H1 (cell line): Measurements from ENCODE around the gene NABP2. TPM values are rescaled to one million over a fixed set of nuclear protein-coding genes. Genes with fewer than 3 reads are reported as not detected.
A peak's percentile ranks its signal among the peaks of the same experiment; 100 is the strongest.
"Not testable (repeated sequence)": the region's sequence is repeated elsewhere in the genome, so short reads cannot be mapped to it uniquely, and the experiment has no call there.

Source experiments
- CTCF ChIA-PET: fragments of 300-600 bp; sonication (Branson Sonifier 250); formaldehyde crosslinking; loops from one replicate; lab custom pipeline; 2021; ENCODE audit not compliant: partially characterized antibody; lab: Charles Lee
- POLR2A ChIA-PET: fragments of 300-600 bp; sonication (Branson Sonifier 250); formaldehyde crosslinking; loops from one replicate; lab custom pipeline; 2021; ENCODE audit warnings: inconsistent platforms; ENCODE audit not compliant: partially characterized antibody; lab: Charles Lee
- DNase-seq, 2 experiments: peaks; one replicate each; pipeline versions ENCODE4 v3.0.0 to v3.0.0-alpha.2; 2010 to 2022; ENCODE audit warnings: low spot score in 2 of 2, low read depth in 1 of 2, mixed read lengths in 1 of 2
- FAIRE-seq: peaks from 2 replicates; lab custom pipeline; 2011; peaks lifted over from hg19 to GRCh38; lab: Jason Lieb, UNC
- H2AFZ ChIP-seq: 2 replicates; pipeline ENCODE4 v1.8.1; 2012; ENCODE audit warnings: low read length, inconsistent platforms
- H2AK5ac ChIP-seq: 2 replicates; pipeline ENCODE4 v1.6.1; 2013; ENCODE audit warnings: low read depth, low read length
- H2BK120ac ChIP-seq: replicated peaks from 2 replicates; pipeline ENCODE3; 2013; ENCODE audit warnings: low read depth, low read length, inconsistent platforms
- H2BK12ac ChIP-seq: 2 replicates; pipeline ENCODE4 v1.6.1; 2013; ENCODE audit warnings: low read depth, low read length
- H2BK15ac ChIP-seq: 2 replicates; pipeline ENCODE4 v1.6.1; 2013; ENCODE audit warnings: low read length
- H2BK20ac ChIP-seq: 2 replicates; pipeline ENCODE4 v1.6.1; 2013; ENCODE audit warnings: low read length
- H2BK5ac ChIP-seq: 2 replicates; pipeline ENCODE4 v1.6.1; 2013; ENCODE audit warnings: low read depth, low read length
- H3K14ac ChIP-seq: 2 replicates; pipeline ENCODE4 v1.6.1; 2013; ENCODE audit warnings: inconsistent platforms; ENCODE audit not compliant: insufficient read length
- H3K18ac ChIP-seq: 2 replicates; pipeline ENCODE4 v1.6.1; 2013; ENCODE audit warnings: low read length; ENCODE audit errors: extremely low read depth
- H3K23ac ChIP-seq: 2 replicates; pipeline ENCODE4 v1.6.1; 2013; ENCODE audit warnings: inconsistent platforms; ENCODE audit not compliant: insufficient read length
- H3K23me2 ChIP-seq: 2 replicates; pipeline ENCODE4 v1.6.1; 2013; ENCODE audit warnings: low read depth, low read length
- H3K27ac ChIP-seq: 2 replicates; pipeline ENCODE4 v1.6.1; 2011; ENCODE audit warnings: low read depth, low read length, inconsistent platforms
- H3K27me3 ChIP-seq, 4 experiments: replicated peaks in 1 of 4; 1 replicate in 1 of 4; 2 replicates in 3 of 4; pipeline versions ENCODE4 v1.6.1 to v1.8.1; 2011 to 2013; ENCODE audit warnings: low read length in 3 of 4, mild to moderate bottlenecking in 3 of 4, inconsistent platforms in 2 of 4, mixed read lengths in 2 of 4, moderate library complexity in 1 of 4; ENCODE audit not compliant: control insufficient read depth in 3 of 4, insufficient read depth in 3 of 4; ENCODE audit errors: extremely low read depth in 1 of 4
- H3K36me3 ChIP-seq, 4 experiments: 2 replicates each; pipeline versions ENCODE4 v1.6.1 to v1.8.1; 2011 to 2013; ENCODE audit warnings: mild to moderate bottlenecking in 4 of 4, low read length in 3 of 4, moderate library complexity in 2 of 4, control low read depth in 1 of 4, inconsistent platforms in 1 of 4; ENCODE audit not compliant: insufficient read depth in 4 of 4, control insufficient read depth in 2 of 4
- H3K4ac ChIP-seq: replicated peaks from 2 replicates; pipeline ENCODE3; 2013; ENCODE audit warnings: low read length, low read depth, mixed read lengths, inconsistent platforms; ENCODE audit not compliant: insufficient read length
- H3K4me1 ChIP-seq, 4 experiments: replicated peaks in 1 of 4; 1 replicate in 1 of 4; 2 replicates in 3 of 4; pipeline versions ENCODE4 v1.6.1 to v1.8.1; 2011 to 2013; ENCODE audit warnings: low read length in 3 of 4, inconsistent platforms in 2 of 4, mixed read lengths in 1 of 4; ENCODE audit not compliant: insufficient read depth in 4 of 4, control insufficient read depth in 3 of 4
- H3K4me2 ChIP-seq, 2 experiments: 2 replicates each; pipeline versions ENCODE4 v1.6.1 to v1.8.1; 2011 to 2013; ENCODE audit warnings: low read depth in 2 of 2, low read length in 2 of 2, control low read depth in 1 of 2, inconsistent platforms in 1 of 2, mild to moderate bottlenecking in 1 of 2; ENCODE audit not compliant: insufficient read depth in 1 of 2
- H3K4me3 ChIP-seq, 4 experiments: fragments of 200-600, 300-600 bp in 1 of 4; sonication (generic), shearing (Covaris generic), sonication (Bioruptor Twin) in 1 of 4; 2 replicates each; pipeline versions ENCODE4 v1.5.1 to v1.8.1; 2011 to 2016; ENCODE audit warnings: low read length in 4 of 4, low read depth in 3 of 4, control low read depth in 2 of 4, inconsistent platforms in 2 of 4, mild to moderate bottlenecking in 2 of 4, mixed read lengths in 1 of 4, moderate library complexity in 1 of 4; ENCODE audit not compliant: insufficient read depth in 2 of 4; ENCODE audit errors: extremely low read depth in 1 of 4
- H3K56ac ChIP-seq: replicated peaks from 2 replicates; pipeline ENCODE3; 2013; ENCODE audit warnings: low read depth, mild to moderate bottlenecking, mixed read lengths, low read length, inconsistent platforms; ENCODE audit not compliant: insufficient read length
- H3K79me1 ChIP-seq: 2 replicates; pipeline ENCODE4 v1.6.1; 2013; ENCODE audit warnings: low read depth, low read length, control low read depth
- H3K79me2 ChIP-seq, 2 experiments: 2 replicates each; pipeline versions ENCODE4 v1.6.1 to v1.8.1; 2012 to 2013; ENCODE audit warnings: low read length in 2 of 2, mild to moderate bottlenecking in 2 of 2, inconsistent platforms in 1 of 2; ENCODE audit not compliant: insufficient read depth in 2 of 2, control insufficient read depth in 1 of 2
- H3K9ac ChIP-seq, 4 experiments: replicated peaks in 1 of 4; 1 replicate in 1 of 4; 2 replicates in 3 of 4; pipeline versions ENCODE4 v1.6.1 to v1.8.1; 2011 to 2013; ENCODE audit warnings: low read depth in 3 of 4, low read length in 3 of 4, control low read depth in 2 of 4, mild to moderate bottlenecking in 2 of 4, moderate library complexity in 2 of 4, inconsistent platforms in 1 of 4; ENCODE audit errors: extremely low read depth in 1 of 4
- H3K9me3 ChIP-seq, 2 experiments: 2 replicates each; pipeline versions ENCODE4 v1.6.1 to v1.8.1; 2012 to 2013; ENCODE audit warnings: mild to moderate bottlenecking in 2 of 2, moderate library complexity in 2 of 2, control low read depth in 1 of 2, inconsistent platforms in 1 of 2, low read depth in 1 of 2, low read length in 1 of 2, mixed read lengths in 1 of 2; ENCODE audit not compliant: insufficient read depth in 2 of 2
- H4K20me1 ChIP-seq, 2 experiments: replicated peaks in 1 of 2; 2 replicates each; pipeline versions ENCODE3 to v1.8.1; 2011 to 2013; ENCODE audit warnings: inconsistent platforms in 2 of 2, low read length in 2 of 2, mild to moderate bottlenecking in 1 of 2; ENCODE audit not compliant: insufficient read depth in 2 of 2, control insufficient read depth in 1 of 2
- H4K5ac ChIP-seq: 2 replicates; pipeline ENCODE4 v1.6.1; 2013; ENCODE audit warnings: low read length, low read depth, mixed read lengths, inconsistent platforms; ENCODE audit not compliant: insufficient read length
- H4K8ac ChIP-seq: 2 replicates; pipeline ENCODE4 v1.8.0; 2013; ENCODE audit warnings: mild to moderate bottlenecking, moderate library complexity, low read length, inconsistent platforms; ENCODE audit not compliant: insufficient read depth; ENCODE audit errors: extremely low read depth
- H4K91ac ChIP-seq: replicated peaks from 2 replicates; pipeline ENCODE3; 2013; ENCODE audit warnings: low read length, mixed read lengths, inconsistent platforms; ENCODE audit not compliant: insufficient read length
- WGBS, 2 experiments: shearing (Covaris generic) in 1 of 2; methylation state at CpG; one replicate each; pipeline versions ENCODE4 v1.1.6 to v1.1.7; 2013 to 2015; ENCODE audit warnings: low lambda C conversion rate in 2 of 2, mixed read lengths in 2 of 2, inconsistent platforms in 1 of 2, low coverage in 1 of 2, missing lambda C conversion rate in 1 of 2; ENCODE audit not compliant: insufficient replicate concordance in 2 of 2, insufficient coverage in 1 of 2, insufficient read length in 1 of 2; ENCODE audit errors: extremely low coverage in 1 of 2, missing lambda C conversion rate in 1 of 2; 5-methylcytosine and 5-hydroxymethylcytosine counted together
- polyA plus RNA-seq, 7 experiments: library from polyadenylated mRNA; depleted of rRNA in 3 of 7; stranded (reverse) in 5 of 7; unstranded in 2 of 7; fragments of >200 nt in 5 of 7; fragments of 200-250 nt in 2 of 7; gene quantifications; 1 replicate in 5 of 7; 2 replicates in 1 of 7; 4 replicates in 1 of 7; pipeline versions ENCODE4 v1.2.1 to v1.2.3, GENCODE V29; 2011 to 2013; ENCODE audit warnings: missing spikeins in 2 of 7, mixed read lengths in 2 of 7
- total RNA-seq: library from RNA; stranded (reverse); fragmentation: NEBNext Ultra II Directional; extraction: Animal tissue kit (Norgen Biotek cat#: 25700); gene quantifications from 2 replicates; pipeline ENCODE4 v1.2.1, GENCODE V29; 2021

NABP2 gene
- total and polyA plus RNA-seq, 2 of the 8 experiments (the other 6 are each of a cell fraction or from before 2014, with no cell fraction given), result 58.1 to 67.5 TPM

GRCh38 chr12:56196818-56197550 is 27.2 kb upstream of the NABP2 start:
- not testable (repeated sequence) for FAIRE-seq, H2BK20ac ChIP-seq, H4K20me1 ChIP-seq, H3K27me3 ChIP-seq, H3K18ac ChIP-seq, H4K8ac ChIP-seq, H2BK15ac ChIP-seq, H3K23ac ChIP-seq, H3K27ac ChIP-seq, DNase-seq, H3K4me2 ChIP-seq, H2AFZ ChIP-seq, H3K79me2 ChIP-seq, H3K4me1 ChIP-seq, H2BK120ac ChIP-seq, H3K14ac ChIP-seq, H3K79me1 ChIP-seq, H4K91ac ChIP-seq, H3K36me3 ChIP-seq, H4K5ac ChIP-seq, H3K4ac ChIP-seq, H3K56ac ChIP-seq, H3K9me3 ChIP-seq, H2BK5ac ChIP-seq, H2AK5ac ChIP-seq, H3K9ac ChIP-seq, H3K4me3 ChIP-seq, H3K23me2 ChIP-seq
- WGBS, 2 experiments, result 94% methylated on average over 10 of the region's 11 CpGs; no CpG with 5 or more reads in 1 of the 2 experiments
- H2BK12ac ChIP-seq, result peak overlapping the region; percentile 68; the same call in 1 of the 2 replicates
- ChIA-PET POLR2A (interaction anchor here (0.8 to 17.4 kb wide), 13 partner anchors 7 to 116 kb away, joined by 3 to 203 read pairs (median 5); partner anchors contain the start of genes ANKRD52, ESYT1, MYL6 and RNF41), CTCF (interaction anchor here (0.7 to 6.9 kb wide), 6 partner anchors 9 to 141 kb away, joined by 3 to 61 read pairs (median 7); partner anchors contain the start of genes COQ10A and RNF41)
